ENCODE measurements around the gene FHOD3. TPM values are rescaled to one million over a fixed set of nuclear protein-coding genes. Genes with fewer than 3 reads are reported as not detected.

The FHOD3 gene
- total RNA-seq, 1 donor from 2014 or later: 346 TPM

GRCh38 chr18:36532394-36532793 is 234.9 kb downstream of the FHOD3 start:
- no peak overlapping the region for H3K27ac ChIP-seq (replicated peaks)
- H3K4me1 ChIP-seq: peaks cover 68% of the 10 kb centered on the region
- no peak overlapping the region for H3K4me3 ChIP-seq
- H3K9me3 ChIP-seq (replicated peaks): no peaks in the 10 kb centered on the region
- TF ChIP-seq CTCF (IDR thresholded peaks at IDR 0.05; ENCODE audit: borderline replicate concordance): no peak
- no peak for DNase-seq
- H3K27me3 ChIP-seq (ENCODE audit: low read depth): no peaks in the 10 kb centered on the region
- intact Hi-C loops (cut with micrococcal nuclease): no loop called here
- no peaks in the 10 kb centered on the region for H3K36me3 ChIP-seq

DNA sequence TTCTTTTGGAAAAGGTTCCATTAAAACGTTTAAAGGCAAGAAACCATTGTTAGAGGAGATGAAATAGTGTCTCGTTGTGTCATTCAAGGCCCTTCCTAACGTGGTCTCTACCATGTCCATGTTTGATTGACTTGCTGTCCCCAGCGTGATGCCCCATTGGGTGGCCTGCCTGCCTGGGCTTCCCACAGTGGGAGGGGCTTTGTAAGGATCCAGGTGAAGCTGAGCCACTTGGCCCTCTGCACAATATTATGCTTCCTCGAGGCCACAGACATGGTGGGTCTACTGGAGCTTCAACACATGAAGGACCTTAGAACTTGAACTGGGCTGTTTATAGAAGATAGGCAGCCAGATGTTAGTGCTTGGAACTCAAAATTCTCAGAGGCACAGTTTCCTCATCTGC is 235.3 kb downstream of the FHOD3 start:
- no peak overlapping the region for H3K27ac ChIP-seq (replicated peaks)
- no peak for DNase-seq
- H3K4me1 ChIP-seq: peaks cover 63% of the 10 kb centered on the region
- H3K36me3 ChIP-seq: no peaks in the 10 kb centered on the region
- intact Hi-C loops (cut with micrococcal nuclease): no loop called here
- H3K27me3 ChIP-seq (ENCODE audit: low read depth): no peaks in the 10 kb centered on the region
- no peak for TF ChIP-seq CTCF (IDR thresholded peaks at IDR 0.05; ENCODE audit: borderline replicate concordance)
- no peaks in the 10 kb centered on the region for H3K9me3 ChIP-seq (replicated peaks)
- no peak overlapping the region for H3K4me3 ChIP-seq

DNA sequence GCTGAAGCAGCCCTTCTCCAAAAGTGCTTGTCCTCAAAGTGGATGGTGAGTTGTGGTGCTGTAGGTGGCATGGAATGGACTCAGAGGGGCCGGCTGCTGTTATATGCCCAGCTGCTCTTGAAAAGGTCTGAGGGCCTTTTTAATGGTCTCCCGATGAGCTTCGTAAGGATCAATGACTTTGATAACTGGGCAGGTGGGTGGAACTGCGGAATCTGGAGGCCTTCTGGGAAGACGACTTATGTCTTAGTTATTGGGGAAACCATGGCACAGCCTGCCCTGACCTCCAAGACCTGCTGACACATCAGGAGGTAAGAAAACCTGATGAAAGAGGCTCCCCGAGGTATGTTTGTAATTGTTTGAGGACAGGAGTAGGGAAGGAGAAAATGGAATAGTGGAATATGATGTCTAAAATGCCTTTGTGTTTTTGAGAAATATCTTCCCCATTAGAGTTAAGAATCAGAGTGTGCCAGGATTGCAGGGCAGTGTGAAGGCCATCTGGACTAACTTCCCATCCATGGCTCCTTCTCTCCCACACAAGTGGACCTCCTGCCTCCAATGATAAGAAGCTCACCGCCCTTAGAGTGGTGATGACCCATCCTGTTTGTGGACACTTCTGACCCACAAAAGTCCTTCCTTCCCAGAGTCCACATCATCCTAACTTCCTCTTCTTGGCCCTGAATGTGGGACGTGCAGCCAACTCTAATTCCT is 236.1 kb downstream of the FHOD3 start:
- Histone ChIP-seq H3K9me3 (replicated peaks) (no peaks in the 10 kb centered on the region), H3K27me3 (ENCODE audit: low read depth) (no peaks in the 10 kb centered on the region), H3K4me1 (peaks cover 55% of the 10 kb centered on the region), H3K4me3 (no peak overlapping the region), H3K36me3 (no peaks in the 10 kb centered on the region), H3K27ac (replicated peaks) (no peak overlapping the region)
- DNase-seq: no peak
- intact Hi-C loops (cut with micrococcal nuclease): no loop called here
- TF ChIP-seq CTCF (IDR thresholded peaks at IDR 0.05; ENCODE audit: borderline replicate concordance): no peak

- no peak overlapping the region for H3K4me3 ChIP-seq
- H3K27ac ChIP-seq (replicated peaks): no peak overlapping the region
- no peak for DNase-seq
- no peaks in the 10 kb centered on the region for H3K36me3 ChIP-seq
- intact Hi-C loops (cut with micrococcal nuclease): no loop called here
- TF ChIP-seq CTCF (IDR thresholded peaks at IDR 0.05; ENCODE audit: borderline replicate concordance): no peak
- no peaks in the 10 kb centered on the region for H3K27me3 ChIP-seq (ENCODE audit: low read depth)
- H3K9me3 ChIP-seq (replicated peaks): no peaks in the 10 kb centered on the region
- H3K4me1 ChIP-seq: peaks cover 54% of the 10 kb centered on the region
Observed at GRCh38 chr18:36534154-36534688, 236.7 kb downstream of the FHOD3 start.

GRCh38 chr18:36535202-36535935 is 237.9 kb downstream of the FHOD3 start:
- Histone ChIP-seq H3K4me3 (no peak overlapping the region), H3K9me3 (replicated peaks) (no peaks in the 10 kb centered on the region), H3K4me1 (peaks cover 57% of the 10 kb centered on the region), H3K27ac (replicated peaks) (no peak overlapping the region), H3K27me3 (ENCODE audit: low read depth) (no peaks in the 10 kb centered on the region), H3K36me3 (no peaks in the 10 kb centered on the region)
- intact Hi-C loops (cut with micrococcal nuclease): no loop called here
- no peak for TF ChIP-seq CTCF (IDR thresholded peaks at IDR 0.05; ENCODE audit: borderline replicate concordance)
- DNase-seq: no peak

Measured in left ventricle myocardium inferior (tissue), 1 donor.